ENCODE data around the gene VSTM2L. TPM values are rescaled to one million over a fixed set of nuclear protein-coding genes. Genes with fewer than 3 reads are reported as not detected.

Gene VSTM2L
- total and polyA plus RNA-seq, 2 of the 13 experiments (the other 11 are each of a cell fraction or from before 2014, with no cell fraction given): not detected

GRCh38 chr20:37913567-37914366 lies 10.8 kb downstream of the VSTM2L start (continued):
- no peak for TF ChIP-seq KMT2A (CRISPR knock-in tag; IDR thresholded peaks at IDR 0.05)
- TF ChIP-seq ZNF33B (CRISPR knock-in tag; IDR thresholded peaks at IDR 0.05): no peak
- TF ChIP-seq PRMT3 (CRISPR knock-in tag; IDR thresholded peaks at IDR 0.05; ENCODE audit: borderline replicate concordance, low read depth): no peak
- TF ChIP-seq E2F2 (CRISPR knock-in tag; IDR thresholded peaks at IDR 0.05; ENCODE audit: borderline replicate concordance): no peak
- TF ChIP-seq ZBTB46 (CRISPR knock-in tag; IDR thresholded peaks at IDR 0.05; ENCODE audit: borderline replicate concordance): no peak
- TF ChIP-seq ZNF777 (CRISPR knock-in tag; IDR thresholded peaks at IDR 0.05): no peak
- TF ChIP-seq FIP1L1 (IDR thresholded peaks at IDR 0.05; ENCODE audit: borderline replicate concordance, insufficient read depth, low read depth, low read length): no peak
- TF ChIP-seq ZNF34 (CRISPR knock-in tag; IDR thresholded peaks at IDR 0.05; ENCODE audit: borderline replicate concordance): no peak
- TF ChIP-seq SP2 (CRISPR knock-in tag; IDR thresholded peaks at IDR 0.05): no peak
- TF ChIP-seq HCFC1 (IDR thresholded peaks at IDR 0.05; ENCODE audit: low read depth, low read length): no peak
- 0 out of 2 replicates have a peak, but pooled peaks have one; percentile 47 for TF ChIP-seq DZIP1 (CRISPR knock-in tag; IDR thresholded peaks at IDR 0.05)
- no peak for TF ChIP-seq MEIS1 (CRISPR knock-in tag; IDR thresholded peaks at IDR 0.05; ENCODE audit: borderline replicate concordance)
- TF ChIP-seq KDM1A (CRISPR knock-in tag; IDR thresholded peaks at IDR 0.05): no peak
- TF ChIP-seq ZC3H13 (CRISPR knock-in tag; IDR thresholded peaks at IDR 0.05): no peak
- no peak for TF ChIP-seq SAP130 (CRISPR knock-in tag; IDR thresholded peaks at IDR 0.05; ENCODE audit: low read depth)
- TF ChIP-seq MNT (IDR thresholded peaks at IDR 0.05): no peak
- TF ChIP-seq SIX4 (CRISPR knock-in tag; IDR thresholded peaks at IDR 0.05): no peak
- TF ChIP-seq NONO (IDR thresholded peaks at IDR 0.05): 0 out of 2 replicates have a peak, but pooled peaks have one; percentile 66
- TF ChIP-seq NONO (CRISPR knock-in tag; conservative IDR thresholded peaks at IDR 0.05): no peak
- no peak for TF ChIP-seq ZKSCAN5 (CRISPR knock-in tag; IDR thresholded peaks at IDR 0.05)
- no peak for TF ChIP-seq DBP (CRISPR knock-in tag; IDR thresholded peaks at IDR 0.05; ENCODE audit: not compliant biosample characterization)

Data from HepG2 (cell line).